ENCODE results near the gene DNAJB9.

Gene DNAJB9

GRCh38 chr7:108568801-108569380 is 783 bp upstream of the DNAJB9 start:
- no peak for DNase-seq (ENCODE audit: low read depth)

- peak; percentile 16 for DNase-seq (ENCODE audit: low read depth)
These were observed 577 bp downstream of the DNAJB9 start for GRCh38 chr7:108570146-108570755.

- no peak for DNase-seq (ENCODE audit: low read depth)
These were observed 2.8 kb downstream of the DNAJB9 start for GRCh38 chr7:108572480-108572879.

GRCh38 chr7:108575156-108575555 is 5.5 kb downstream of the DNAJB9 start:
- no peak for DNase-seq (ENCODE audit: low read depth)

DNA sequence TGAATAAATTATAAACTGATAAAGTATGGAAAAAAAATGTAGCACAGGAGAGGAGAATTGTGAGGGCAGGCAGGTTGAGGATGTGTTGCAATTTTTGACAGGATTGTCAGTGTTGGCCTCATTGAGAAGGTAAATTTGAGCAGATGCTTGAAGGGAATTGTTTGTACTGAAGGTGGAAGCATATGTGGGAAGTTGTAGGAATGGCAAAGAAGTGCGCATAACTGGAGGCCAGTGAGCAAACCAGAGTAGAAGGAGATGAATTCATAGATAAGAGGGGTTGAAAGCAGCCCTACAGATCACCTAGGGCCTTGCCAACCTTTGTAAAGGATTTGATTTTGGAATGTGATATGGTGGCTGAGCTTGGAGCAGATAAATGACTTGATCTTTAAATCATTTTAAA is 6.4 kb downstream of the DNAJB9 start:
- no peak for DNase-seq (ENCODE audit: low read depth)

- no peak for DNase-seq (ENCODE audit: low read depth)
These were observed 9.3 kb downstream of the DNAJB9 start for GRCh38 chr7:108578937-108579336.

GRCh38 chr7:108580298-108580697 is 10.6 kb downstream of the DNAJB9 start:
- no peak for DNase-seq (ENCODE audit: low read depth)

- DNase-seq (ENCODE audit: low read depth) = no peak
These were observed 12.2 kb downstream of the DNAJB9 start for GRCh38 chr7:108581655-108582491.

DNA sequence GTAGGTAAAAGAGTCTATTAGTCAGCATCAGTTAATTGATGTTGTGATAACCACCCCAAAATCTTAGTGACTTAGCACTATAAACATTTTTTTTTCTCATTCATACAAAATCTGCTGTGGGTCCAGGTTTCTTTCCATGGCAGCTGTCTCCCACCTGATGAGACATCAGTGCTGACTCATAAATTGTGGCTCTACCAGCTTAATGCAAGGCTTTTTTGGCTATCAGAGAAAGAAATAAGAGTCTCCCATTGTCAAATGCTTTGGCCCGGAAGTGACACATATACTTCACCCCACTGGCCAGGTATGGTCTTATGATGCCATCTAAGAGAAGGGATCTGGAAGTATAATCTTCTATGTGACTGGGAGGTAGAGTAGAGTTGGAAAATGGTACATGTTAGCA is 14.5 kb downstream of the DNAJB9 start:
- DNase-seq (ENCODE audit: low read depth) = no peak

GRCh38 chr7:108585843-108586242 is 16.2 kb downstream of the DNAJB9 start:
- no peak for DNase-seq (ENCODE audit: low read depth)

GRCh38 chr7:108586274-108586710 is 16.6 kb downstream of the DNAJB9 start:
- no peak for DNase-seq (ENCODE audit: low read depth)

- no peak for DNase-seq (ENCODE audit: low read depth)
These were observed 19.5 kb downstream of the DNAJB9 start for GRCh38 chr7:108589199-108589598.

GRCh38 chr7:108589874-108590273 is 20.2 kb downstream of the DNAJB9 start:
- no peak for DNase-seq (ENCODE audit: low read depth)

GRCh38 chr7:108590606-108591005 is 20.9 kb downstream of the DNAJB9 start:
- no peak for DNase-seq (ENCODE audit: low read depth)

DNA sequence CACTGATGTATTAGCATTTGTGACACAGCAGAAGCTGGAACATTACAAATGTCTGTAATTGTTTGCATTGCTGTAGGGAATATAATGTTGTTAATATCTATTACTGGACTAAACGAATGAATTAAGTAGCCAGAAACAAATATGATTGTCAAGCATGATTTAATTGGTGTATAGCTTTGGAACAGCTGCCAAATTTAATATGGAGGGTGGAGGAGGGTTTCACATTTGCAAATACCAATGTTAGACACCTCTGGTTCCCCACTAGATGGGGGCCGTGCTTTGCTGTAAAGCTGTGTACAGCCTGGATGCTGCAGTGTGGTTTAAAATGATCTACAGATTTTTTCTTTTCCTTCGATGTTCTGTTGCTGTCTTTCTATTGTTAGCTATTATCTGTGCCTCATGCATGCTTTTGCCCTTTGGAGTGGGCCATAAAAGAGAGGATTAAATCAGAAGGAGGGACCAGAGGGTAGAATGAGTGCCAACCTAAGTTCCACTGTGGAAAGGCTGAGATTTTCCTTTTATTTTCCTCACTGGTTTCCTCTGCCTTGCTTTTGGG is 23.1 kb downstream of the DNAJB9 start:
- DNase-seq (ENCODE audit: low read depth) = no peak

DNA sequence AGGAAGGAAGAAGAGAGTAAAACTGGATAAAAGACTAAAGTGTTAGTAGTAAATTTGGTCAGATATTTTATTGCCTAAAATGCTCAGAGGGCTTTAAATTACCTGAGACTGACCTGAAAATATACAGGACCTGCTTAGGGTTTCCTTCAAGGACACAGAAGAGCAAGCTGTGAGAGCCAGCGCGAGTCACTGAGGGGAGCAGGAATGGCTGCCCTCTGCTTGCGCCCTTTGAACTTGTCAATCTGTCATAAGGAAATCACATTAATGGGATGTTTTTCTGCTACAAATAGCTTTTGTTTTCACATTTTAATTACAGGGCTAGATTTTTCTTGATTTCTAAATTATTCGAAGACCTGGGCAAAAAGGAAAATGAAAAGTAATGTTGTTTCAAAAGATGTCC is 26.9 kb downstream of the DNAJB9 start:
- DNase-seq (ENCODE audit: low read depth) = no peak

DNA sequence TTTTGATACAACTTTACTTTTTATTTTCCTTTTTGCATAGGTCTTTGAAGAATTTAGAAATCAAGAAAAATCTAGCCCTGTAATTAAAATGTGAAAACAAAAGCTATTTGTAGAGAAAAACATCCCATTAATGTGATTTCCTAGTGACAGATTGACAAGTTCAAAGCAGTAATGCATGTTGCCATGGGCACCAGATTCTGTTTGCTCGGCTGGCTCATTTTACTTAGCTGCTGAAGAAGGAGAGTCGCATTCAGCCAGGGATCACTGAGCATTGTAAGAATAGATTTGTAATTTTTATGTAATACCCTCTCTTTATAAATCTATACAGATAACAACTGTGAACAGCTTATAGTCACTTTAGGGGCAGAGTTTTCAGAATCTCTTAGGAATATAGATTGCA is 28.5 kb downstream of the DNAJB9 start:
- no peak for DNase-seq (ENCODE audit: low read depth)

DNA sequence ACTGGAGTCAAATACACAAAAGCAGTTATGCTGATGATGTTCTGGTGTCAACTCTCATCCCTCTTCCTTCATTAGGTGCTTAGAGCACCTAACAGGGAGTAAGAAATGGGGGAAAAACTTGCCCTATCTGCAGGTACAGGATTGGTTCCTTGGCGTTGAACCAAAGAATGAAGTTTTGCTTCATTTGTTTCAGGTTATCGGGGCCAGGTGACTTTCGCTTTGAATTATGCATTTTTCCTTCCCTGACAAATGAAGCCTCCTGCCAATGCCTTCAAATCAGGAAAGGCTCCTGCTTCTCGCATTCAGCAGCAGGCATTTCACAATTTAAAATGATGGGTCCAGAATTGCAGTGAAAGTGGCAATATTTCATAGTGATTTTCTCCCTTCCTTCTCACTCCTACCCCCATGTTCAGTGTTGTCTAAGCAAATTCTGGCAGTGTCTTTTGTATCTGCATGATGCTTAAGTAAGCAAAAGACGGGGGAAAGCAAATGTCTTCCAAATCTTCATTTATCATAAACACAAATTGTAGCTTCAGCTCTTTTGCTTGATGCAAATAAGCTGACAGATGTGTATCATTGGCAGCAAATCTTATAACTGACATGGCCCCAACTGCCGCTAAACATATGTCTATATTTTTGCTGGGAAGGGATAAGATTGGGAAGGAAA is 29.4 kb downstream of the DNAJB9 start:
- DNase-seq (ENCODE audit: low read depth) = no peak

DNA sequence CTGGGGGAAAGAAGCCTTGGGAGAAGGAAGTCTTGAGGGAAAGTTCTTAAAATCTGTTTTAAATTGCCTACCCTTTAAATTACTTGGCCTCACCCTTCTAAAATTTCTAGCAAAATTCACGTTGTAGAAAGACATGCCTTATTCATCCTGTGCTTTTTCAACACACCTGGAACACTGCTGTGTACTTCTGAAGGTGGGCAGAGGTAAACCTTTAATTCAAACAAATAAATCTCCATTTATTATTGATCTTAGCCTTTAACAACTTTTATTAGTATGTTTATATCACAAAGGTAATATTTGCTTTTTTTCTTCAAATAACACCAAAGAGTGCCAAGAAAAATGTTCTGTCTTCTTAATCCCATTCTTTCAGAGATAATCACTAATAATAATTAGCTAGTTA is 30.7 kb downstream of the DNAJB9 start:
- DNase-seq (ENCODE audit: low read depth) = no peak

- DNase-seq (ENCODE audit: low read depth) = no peak
These were observed 34.1 kb downstream of the DNAJB9 start for GRCh38 chr7:108603656-108604306.

- no peak for DNase-seq (ENCODE audit: low read depth)
These were observed 34.8 kb downstream of the DNAJB9 start for GRCh38 chr7:108604307-108605077.
